ENCODE data around the gene RREB1.

The RREB1 gene

DNA sequence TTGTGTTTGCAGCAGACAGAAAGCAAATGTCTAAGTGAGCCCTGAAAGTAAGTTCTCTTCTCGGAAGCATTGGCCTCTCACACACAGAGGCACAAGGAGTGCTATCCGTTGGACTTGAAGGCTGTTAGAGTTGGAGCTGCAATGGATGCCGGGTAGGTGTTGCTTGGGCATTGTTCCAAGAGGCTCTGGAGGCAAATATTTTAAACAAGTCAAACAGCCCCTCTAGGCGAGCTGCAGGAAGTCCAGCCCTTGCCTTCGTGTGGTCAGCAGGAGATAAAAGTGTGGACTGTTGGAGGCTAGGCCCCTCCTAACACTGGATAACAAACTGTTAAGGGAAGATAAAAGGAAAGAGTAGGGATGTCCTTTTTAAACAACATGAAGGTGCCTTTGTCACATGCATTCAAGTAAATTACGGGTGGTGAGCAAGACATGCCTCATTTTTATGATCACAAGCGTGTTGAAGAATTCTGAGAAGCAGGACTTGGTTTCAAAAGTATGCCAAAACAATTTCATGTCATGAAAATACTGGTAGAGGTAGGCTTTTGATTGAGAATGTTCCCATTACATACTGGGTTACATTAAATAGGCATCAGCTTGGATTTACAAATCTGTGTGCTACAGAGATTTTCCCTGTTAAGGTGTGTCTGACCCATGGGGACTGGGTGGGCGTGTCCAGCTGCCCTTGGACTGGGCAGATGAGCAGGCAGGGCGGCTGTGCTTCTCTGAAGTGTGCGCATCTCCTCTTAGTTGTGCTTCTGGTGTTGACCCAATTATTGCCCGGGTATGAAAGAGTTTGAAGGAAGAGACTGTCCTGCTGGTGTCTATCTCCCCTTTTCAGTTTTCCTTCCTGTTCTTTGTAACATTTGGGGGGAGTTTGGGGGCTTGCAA is 57.5 kb downstream of the RREB1 start:
- DNase-seq: no peak

DNA sequence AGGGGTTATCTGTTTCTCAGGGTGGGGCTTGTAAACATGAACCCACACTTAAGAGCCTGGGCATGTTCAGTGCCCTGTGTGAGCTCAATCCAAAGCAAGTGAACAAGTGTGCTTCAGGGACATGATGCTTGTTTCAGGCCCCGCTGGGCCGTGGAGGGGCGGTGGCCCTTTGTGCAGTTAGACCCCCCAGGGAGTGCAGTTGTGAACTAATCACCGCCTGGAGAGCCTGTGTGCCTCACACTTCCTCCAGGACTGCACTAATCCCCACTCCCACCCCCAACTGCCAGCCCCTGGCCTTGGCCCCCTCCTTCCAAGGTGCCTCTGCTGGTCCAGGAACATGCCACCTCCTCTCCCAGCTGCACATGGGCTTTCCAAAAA is 58.1 kb downstream of the RREB1 start:
- no peak for DNase-seq

DNA sequence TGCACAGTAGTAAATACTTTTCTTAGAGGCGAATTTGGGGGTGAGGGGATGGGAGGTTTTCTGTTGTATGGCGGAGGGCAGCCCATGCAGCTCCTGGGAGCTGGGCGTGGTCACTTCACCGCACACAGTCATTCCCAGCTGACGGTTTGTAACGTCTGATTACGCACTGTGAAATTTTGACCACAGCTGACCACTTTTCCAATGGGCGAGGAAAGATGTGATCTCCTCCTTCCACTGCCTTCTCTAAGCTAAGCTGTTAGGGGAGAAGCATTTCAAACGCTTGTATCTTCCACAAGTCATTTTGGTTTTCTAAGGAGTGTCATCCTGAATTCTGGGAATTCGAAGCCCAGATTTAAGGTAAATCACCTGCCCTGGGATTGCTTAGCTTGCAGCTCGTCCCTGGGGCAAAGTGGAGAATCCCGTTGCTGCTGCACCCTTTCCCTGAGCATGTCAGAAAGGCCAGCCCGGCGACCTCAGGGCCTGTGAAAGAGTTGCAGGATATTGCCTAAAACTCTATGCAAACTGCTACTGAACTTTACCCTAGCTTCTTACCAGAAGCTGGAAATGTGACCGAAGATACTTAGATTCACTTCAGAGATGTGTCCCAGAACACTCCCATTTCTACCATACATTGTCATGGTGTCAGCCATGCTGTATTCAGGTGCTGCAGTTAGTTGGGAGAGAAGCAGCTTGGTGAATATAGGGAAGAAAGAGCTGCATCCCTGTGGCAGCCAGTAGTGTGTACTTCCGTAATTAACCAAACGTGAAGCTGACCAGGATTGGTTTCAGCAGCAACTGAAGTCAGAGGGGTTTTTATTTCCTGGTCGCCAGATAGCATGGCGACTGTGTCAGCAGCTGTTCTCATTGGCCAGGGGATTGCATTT is 58.9 kb downstream of the RREB1 start:
- no peak for DNase-seq

DNA sequence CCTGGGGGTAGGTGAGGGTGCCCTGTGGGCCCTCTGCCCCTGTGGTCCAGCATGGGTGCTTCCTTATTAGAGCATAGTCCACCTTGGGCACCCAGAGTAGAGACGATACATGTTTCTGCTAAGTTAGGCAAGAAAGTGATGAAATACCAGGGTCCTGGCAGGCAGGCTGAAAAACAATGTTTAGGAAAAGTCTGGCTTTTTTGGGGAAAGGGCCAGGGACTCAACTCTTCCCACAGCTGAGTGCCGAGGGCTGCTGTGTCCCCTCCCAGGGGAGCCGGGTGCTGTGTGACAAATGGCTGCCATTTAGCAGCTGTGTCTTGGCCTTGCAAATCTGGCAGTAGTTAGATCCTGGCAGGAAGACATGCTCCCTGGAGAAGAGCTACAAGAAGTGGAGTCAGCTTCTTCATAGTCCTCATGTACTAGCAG is 61.5 kb downstream of the RREB1 start:
- DNase-seq: no peak

DNA sequence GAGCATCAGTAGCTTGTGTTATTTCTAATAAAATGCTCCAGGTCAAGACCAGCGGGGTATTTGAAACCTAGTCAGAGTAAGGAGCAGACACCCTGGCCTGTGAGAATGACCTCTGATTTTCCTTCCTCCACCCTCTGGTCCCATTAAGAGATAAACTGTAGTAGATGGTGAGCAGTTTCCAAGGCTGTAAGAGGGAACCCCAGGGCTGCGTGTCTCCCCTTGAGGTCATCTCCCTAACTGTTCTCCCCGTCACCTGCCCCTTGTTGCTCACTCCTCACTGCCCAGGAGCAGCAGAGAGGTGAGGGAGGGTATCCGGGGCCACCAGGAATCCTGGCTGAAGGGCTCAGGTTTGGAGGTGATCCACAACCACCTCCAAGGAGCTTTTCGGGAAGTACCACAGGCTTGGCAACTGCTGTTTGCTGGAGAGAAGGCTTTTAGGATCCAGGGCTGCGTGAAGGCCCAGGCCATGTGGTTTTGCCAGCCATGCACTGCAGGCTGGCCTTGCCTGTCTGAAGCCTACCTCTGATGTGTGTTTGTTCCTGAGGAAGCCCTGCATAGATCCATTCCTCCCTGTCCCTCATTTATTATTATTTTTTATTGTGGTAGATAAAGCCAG is 62.5 kb downstream of the RREB1 start:
- no peak for DNase-seq

DNA sequence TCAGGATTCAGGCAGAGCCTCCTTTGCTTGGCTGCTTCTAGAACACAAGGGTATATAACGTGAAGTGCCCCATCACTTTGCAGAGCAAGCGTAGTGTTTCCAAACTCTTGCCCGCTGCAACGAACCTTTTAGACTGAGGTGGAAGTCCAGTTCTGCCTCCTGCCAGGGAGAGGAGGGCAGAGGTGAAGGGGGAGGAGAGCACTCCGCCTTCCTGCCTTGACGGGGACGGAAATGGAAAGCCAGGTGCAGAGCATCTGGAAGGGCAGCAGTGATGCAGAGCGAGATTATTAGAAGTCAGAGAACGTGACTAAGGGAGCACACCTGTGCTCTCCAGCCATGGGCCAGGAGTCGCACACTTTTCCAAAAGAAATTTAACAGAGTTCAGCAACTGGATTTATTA is 63.4 kb downstream of the RREB1 start:
- DNase-seq: no peak

DNA sequence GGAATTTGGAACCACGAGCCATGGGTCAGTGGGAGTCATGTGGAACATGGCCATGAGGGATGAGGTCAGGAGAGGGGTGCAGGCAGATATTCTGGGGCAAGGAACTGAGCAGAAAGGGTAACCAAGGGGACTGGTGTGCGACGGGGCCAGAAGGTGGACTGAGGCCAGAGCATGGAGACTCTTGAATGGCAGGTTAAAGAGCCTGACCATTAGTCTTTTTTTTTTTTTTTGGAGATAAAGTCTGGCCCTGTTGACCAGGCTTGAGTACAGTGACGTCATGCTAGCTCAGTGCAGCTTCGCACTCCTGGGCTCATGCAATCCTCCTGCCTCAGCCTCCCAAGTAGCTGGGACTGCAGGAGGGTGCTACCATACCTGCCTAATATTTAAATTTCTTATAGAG is 64.0 kb downstream of the RREB1 start:
- DNase-seq: no peak

DNA sequence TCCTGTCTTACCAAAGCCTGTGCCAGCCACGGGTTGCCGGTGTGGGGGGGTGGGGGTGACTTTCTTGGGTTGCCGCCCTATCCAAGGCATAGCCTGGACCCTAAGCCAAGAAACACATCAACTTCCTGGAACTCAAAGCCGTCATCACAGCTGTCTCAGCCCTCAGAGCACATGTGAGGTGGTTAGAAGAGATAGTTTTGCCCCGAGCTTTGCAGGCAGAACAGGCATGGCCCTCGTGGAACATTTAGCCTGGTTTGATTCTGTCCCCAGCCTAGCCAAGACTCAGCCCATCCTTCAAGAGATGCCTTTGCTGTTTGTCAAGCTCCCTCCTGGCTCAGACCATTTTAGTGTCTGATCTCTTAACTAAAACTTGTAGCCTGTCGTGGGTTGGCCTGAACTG is 64.9 kb downstream of the RREB1 start:
- no peak for DNase-seq

DNA sequence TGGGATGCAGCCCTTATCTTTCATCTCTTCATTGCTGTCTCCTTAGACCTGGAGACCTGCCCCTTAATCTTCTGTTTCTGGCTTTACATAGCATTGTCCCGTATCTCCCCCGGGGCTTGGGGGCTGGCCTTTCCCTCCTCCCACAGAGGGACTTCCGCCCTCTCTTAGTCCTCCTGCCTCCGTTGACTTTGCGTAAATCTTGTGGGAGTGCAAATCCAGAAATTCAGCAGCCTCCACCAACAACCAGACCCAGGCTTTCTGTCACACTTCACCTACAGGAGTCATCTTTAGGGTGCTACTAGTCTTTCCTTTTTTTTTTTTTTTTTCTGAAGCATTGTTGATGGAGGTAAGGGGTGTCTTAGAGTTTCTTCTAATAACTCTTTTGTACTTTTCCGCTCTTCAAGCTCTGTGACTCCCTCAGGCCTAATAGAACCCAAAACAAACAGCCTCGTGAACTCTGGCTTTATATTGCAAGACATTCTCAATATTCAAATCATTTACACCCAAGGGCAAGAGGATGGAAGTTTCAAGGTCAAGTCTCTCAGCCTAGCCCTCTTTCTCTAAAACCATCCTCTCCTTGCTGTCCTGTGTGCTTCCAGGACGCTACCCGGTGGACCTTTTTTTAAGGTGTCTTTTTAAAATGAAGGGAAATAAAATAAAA is 66.2 kb downstream of the RREB1 start:
- DNase-seq: no peak

DNA sequence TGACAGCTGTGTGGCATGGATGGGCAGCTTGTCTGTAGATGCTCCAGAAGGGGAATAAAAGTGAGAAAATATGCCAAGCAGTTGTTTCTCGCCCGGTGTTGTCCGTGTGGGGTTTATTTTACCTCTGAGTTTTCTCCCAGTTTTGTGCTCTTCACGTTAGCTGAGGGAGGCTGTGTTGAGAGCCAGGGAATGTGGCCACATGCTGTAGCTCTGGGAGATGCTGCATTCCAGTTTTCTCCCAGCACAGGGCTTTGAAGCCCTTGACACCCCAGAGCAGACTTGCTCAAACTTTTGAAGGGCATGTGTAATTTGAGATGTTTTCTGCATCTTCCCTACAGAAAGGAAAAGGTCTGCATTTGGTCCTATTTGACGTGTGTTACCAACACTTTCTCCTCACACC is 67.7 kb downstream of the RREB1 start:
- DNase-seq: no peak

DNA sequence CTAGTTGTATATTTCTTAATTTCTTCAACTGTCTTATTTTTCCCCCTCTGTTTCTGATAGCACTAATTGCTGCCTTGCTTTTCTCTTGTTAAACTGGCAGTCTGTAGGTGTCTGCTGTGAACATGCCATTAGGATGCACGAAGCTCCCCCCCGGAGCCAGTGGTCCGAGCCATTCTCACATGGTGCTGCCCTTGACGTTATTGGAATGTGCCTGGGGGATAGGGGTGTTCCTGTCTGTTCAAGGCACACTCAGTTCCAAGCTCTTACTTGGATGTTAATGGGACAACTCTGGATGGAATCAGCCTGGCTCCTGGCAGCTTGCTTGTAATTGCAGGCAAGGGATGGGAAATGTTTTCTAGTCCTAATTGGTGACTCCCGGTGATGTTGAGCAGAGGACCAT is 68.4 kb downstream of the RREB1 start:
- DNase-seq: no peak

DNA sequence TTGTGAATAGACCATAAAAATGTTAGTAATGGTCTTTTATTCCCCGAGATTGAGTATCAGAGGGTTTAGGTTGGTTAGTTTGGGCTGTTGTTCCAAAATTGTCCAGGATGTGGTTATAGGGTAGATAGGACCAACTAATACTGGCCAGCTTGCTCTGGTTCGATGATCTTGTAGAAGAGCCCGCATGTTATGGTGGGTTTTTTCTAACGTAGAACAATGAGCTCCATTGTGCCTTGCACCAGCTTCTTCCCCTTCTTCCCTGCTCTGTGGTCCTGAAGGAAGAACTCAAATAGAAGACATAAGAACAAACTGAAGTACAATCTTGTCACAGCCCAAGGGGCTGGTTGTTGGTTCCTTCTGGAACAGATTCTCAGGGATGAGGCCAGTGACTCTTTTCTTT is 70.5 kb downstream of the RREB1 start:
- no peak for DNase-seq

DNA sequence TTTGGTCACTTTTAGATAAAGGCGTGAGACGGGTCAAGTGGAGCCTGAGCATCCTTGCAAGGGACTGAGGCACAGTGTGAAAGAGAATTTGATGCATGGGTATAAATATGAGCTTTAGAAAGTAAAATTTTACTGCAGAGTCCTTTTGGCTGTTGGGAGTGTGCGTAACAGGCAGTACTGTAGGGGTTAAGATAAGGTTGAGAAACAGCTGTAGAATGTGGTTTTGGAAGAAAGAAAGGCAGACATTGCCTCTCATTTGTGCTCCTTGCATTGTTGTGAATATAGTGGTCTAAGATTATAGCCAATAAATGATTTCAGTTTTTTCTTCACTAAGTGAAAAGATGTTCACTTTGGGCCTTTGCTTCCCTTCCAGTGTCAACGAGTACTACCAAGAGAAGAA is 73.0 kb downstream of the RREB1 start:
- no peak for DNase-seq

DNA sequence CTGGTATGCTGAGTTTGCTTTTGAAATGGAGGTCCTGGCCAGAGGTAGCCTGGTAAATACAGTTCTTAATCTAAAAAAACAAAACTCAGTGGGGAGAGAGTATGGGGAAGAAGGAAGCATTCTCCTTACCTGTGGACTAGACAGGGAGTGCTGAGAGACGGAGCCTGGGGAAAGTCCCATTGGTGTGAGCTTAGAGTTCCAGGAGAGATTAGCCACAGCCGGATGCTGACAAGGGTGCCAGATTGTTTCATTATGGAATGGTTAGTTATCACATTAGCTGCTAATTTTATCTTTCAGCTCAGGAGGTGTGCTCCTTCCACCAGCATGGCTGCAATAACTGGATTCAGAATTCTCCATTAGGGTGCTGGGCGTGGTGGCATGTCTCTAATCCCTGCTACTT is 75.9 kb downstream of the RREB1 start:
- no peak for DNase-seq

DNA sequence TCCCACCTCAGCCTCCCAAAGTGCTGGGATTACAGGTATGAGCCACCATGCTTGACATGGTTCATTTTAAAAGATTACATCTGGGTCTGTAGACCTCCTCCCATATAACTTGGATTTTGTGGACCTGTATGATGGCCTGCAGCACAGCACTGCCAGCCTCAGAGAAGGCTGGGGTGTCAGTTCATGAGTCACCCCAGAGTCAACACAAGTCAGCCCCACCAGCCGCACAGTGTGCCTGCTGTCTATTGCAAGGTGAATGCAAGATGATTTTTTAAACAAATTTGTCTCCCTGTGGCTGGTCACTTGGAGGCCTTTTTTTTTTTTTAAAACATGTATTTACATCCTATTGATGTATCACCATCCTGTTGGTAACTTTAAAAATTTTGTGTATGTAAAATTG is 76.7 kb downstream of the RREB1 start:
- no peak for DNase-seq

DNA sequence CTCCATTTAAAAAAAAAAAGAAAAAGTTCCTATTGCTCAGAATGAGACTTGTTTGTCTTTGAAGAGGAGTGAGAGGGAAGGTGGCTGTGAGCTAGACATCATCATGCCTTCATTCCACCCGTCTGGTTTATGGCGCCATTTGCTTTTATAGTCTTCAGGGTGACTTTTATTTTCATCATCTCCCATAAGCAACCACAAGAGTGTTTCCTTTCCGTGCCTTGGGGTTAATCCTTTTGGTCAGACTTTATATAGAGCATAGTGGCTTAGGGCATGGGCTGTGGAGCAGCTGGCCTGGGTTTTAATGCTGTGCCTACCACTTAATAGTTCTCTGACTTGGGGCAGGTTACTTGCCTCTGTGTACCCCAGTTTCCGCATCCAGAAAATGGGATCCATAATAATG is 77.8 kb downstream of the RREB1 start:
- DNase-seq: no peak

DNA sequence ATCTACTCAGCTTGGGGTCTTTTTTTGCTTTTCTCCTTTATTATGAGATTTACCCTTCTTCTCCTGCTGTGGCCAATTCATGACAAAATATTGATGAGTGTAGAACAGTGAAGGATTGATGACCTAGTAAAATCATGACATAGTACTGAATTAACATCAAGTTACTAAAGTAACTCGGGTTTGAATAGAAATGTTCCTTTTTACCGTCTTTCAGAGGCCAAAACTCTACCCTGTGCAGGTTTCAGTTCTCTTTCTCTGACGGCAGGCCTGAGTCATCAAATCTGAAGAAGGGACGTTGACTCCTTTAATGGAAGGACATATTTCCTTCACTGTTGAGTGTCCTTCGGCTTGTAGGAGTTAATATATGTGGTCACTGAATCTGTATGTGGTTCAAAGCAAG is 80.7 kb downstream of the RREB1 start:
- peak; percentile 14 for DNase-seq

DNA sequence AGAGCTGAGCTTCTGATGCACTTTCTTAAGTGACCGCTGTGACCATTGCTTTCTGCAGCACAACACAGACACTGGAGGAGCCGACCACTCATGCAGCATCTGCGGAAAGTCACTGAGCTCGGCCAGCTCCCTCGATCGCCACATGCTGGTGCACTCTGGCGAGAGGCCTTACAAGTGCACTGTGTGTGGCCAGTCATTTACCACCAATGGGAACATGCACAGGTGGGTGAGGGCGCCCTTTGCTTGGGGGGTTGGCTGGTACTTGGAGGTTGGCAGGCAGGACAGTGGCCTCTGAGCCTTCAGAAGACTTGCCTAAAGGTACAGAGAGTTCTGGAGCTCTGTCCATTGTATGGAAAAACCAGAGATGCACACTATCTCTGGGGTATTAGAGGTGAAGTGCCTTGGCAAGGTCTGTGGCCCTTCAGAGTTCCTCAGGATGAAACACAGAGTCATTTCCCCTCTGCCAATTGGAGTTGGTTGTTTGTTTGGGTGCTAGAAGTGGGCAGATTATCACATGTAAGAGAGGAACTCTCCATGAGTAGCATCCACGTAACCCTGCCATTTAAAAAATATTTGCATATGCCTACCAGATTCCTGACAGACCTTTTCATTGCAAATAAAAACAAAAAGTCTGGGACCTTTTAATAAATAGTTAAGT is 81.5 kb downstream of the RREB1 start:
- no peak for DNase-seq

DNA sequence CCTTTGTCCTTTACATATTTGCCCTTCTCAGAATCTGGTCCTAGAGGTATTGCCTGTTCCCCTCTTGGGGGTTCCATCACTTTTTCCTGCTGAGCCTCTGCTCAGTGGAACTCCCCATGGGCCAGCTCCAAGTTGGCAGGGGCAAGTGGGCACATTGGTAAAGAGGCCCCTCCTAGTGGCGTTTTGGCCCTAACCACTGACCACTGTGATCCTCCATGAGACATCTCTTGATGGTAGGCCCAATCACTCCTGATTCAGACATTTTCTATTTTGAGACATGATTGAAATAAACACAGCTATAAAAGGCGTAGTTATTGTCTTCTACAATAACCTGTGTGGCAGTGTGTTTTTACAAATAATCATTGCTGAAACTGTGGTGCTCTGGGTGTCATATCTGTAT is 83.0 kb downstream of the RREB1 start:
- DNase-seq: no peak

DNA sequence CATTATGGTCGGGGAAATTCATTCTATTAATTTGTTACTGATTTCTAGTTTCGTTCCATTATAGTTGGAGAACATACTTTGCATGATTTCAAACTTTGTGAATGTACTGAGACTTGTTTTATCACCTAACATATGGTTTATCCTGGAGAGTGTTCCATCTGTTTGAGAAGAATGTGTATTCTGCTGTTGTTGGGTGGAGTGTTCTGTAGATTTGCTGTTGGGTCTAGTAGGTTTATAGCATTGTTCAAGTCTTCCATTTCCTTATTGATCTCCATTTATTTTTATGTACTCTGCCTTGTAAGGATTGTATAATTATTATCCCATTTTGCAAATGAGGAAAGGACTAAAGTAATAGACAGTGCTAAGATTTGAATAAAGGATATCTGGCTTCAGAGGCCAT is 85.4 kb downstream of the RREB1 start:
- DNase-seq: no peak

DNA sequence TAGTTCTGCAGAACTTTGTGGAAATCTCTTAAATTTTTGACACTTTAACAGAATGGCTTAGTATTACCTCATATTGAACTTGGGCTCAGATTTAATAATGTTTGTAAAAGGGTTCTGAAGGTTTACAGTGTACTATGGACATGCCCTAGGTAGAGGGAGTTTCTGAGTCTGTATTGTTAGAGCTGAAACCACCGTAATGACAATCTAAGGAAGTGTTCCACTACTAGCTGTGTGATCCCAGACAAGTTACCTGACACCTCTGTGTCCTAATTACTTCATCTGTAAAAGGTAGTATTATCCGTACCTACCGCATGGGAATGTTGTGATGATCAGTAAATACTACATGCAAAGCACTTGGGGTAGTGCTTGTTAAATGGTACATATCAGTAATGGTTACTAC is 86.9 kb downstream of the RREB1 start:
- DNase-seq: no peak

DNA sequence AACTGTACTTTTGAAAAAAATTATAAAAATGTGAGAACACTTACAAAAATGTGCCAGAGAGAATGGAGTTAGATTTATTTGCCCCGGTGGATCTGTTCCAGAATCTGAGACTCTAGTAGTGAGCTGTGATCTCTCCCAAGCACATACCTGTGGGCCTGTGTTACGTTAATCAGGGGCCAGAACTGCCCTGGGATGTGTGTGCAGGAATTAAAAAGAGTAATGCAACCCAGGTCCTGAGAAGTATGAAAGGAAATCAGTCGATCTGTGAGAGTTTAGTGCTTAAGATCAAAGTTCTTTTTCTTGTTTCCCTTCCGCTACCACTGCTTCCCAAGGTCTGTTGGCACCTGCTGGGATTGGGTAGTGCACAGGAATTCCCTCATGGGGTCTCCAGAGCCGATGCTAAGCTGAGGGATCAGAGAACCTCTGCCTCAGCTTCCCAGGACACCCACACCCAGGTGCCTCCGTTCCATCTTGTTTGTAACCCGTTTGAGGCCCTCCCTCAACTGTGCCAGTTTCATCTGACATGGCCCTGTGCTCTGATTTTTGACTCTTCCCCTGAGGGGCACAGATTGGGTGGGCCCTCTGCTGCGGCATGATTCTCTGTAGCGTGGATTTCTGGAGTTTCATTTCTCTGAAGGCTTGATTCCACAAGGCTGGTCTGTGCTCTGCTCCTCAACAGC is 87.7 kb downstream of the RREB1 start:
- no peak for DNase-seq
